Retina (tissue), 1 donor: ENCODE results near the gene ITGA7.

Source experiments
- DNase-seq: peaks from one replicate; pipeline ENCODE4 v3.0.0-alpha.2; 2016

The ITGA7 gene

GRCh38 chr12:55707841-55708694, at the start of gene ITGA7:
Gene ITGA7 (minus strand): TSS chr12:55707904. CDS start chr12:55707682, 222 bp downstream.
- peak; percentile 77 for DNase-seq

- DNase-seq: no peak
Measured at GRCh38 chr12:55755246-55755645, 47.5 kb upstream of the ITGA7 start.

- DNase-seq: no peak
Measured at GRCh38 chr12:55748230-55748993, 40.7 kb upstream of the ITGA7 start.

GRCh38 chr12:55746913-55747231, 39.2 kb upstream of the ITGA7 start:
- no peak for DNase-seq

GRCh38 chr12:55746174-55746912, 38.6 kb upstream of the ITGA7 start:
- DNase-seq: no peak

- peak; percentile 80 for DNase-seq
Measured at GRCh38 chr12:55745361-55746173, 37.9 kb upstream of the ITGA7 start.

- no peak for DNase-seq
Measured at GRCh38 chr12:55744340-55745030, 36.8 kb upstream of the ITGA7 start.

- peak; percentile 80 for DNase-seq
Measured at GRCh38 chr12:55743406-55744339, 36.0 kb upstream of the ITGA7 start.

GRCh38 chr12:55742719-55743405, 35.2 kb upstream of the ITGA7 start, which contains the start of gene GDF11:
Gene GDF11 (plus strand): TSS chr12:55743122. CDS start chr12:55743317, 195 bp downstream.
- peak; percentile 82 for DNase-seq

GRCh38 chr12:55741931-55742680, 34.4 kb upstream of the ITGA7 start:
- DNase-seq: peak; percentile 51

GRCh38 chr12:55739025-55739378, 31.3 kb upstream of the ITGA7 start:
- DNase-seq: no peak

GRCh38 chr12:55738123-55739024, 30.7 kb upstream of the ITGA7 start:
- DNase-seq: peak; percentile 94

- no peak for DNase-seq
Measured at GRCh38 chr12:55737581-55738122, 29.9 kb upstream of the ITGA7 start.

- peak; percentile 67 for DNase-seq
Measured at GRCh38 chr12:55736780-55737580, 29.3 kb upstream of the ITGA7 start.

GRCh38 chr12:55736076-55736475, 28.4 kb upstream of the ITGA7 start:
- no peak for DNase-seq

- no peak for DNase-seq
Measured at GRCh38 chr12:55734595-55734994, 26.9 kb upstream of the ITGA7 start.

GRCh38 chr12:55733858-55734257, 26.2 kb upstream of the ITGA7 start:
- no peak for DNase-seq
